Keratinocyte (primary cell): ENCODE measurements around the gene HAP1. TPM values are rescaled to one million over a fixed set of nuclear protein-coding genes. Genes with fewer than 3 reads are reported as not detected.

Source experiments
- DNase-seq: peaks from one replicate; pipeline ENCODE4 v3.0.0-alpha.2; 2011; ENCODE audit warnings: low read depth, missing footprints, low spot score
- FAIRE-seq: peaks from 2 replicates; lab custom pipeline; 2011; peaks lifted over from hg19 to GRCh38; lab: Jason Lieb, UNC
- H2AFZ ChIP-seq: 2 replicates; pipeline ENCODE4 v1.6.0; 2012; ENCODE audit warnings: low read length, control low read depth, inconsistent platforms; ENCODE audit not compliant: control insufficient read depth
- H3K27ac ChIP-seq: 2 replicates; pipeline ENCODE4 v1.5.1; 2011; ENCODE audit warnings: low read length; ENCODE audit not compliant: control insufficient read depth, insufficient read depth
- H3K27me3 ChIP-seq: 3 replicates; pipeline ENCODE4 v1.6.0; 2011; ENCODE audit warnings: low read length; ENCODE audit not compliant: control insufficient read depth, insufficient read depth; ENCODE audit errors: extremely low read depth
- H3K36me3 ChIP-seq, 2 experiments: 2 replicates in 1 of 2; 3 replicates in 1 of 2; pipeline ENCODE4 v1.5.1; 2011; ENCODE audit warnings: low read length in 2 of 2, mild to moderate bottlenecking in 1 of 2; ENCODE audit not compliant: control insufficient read depth in 2 of 2, insufficient read depth in 2 of 2; ENCODE audit errors: extremely low read depth in 1 of 2
- H3K4me1 ChIP-seq: 3 replicates; pipeline ENCODE4 v1.5.1; 2011; ENCODE audit warnings: low read length; ENCODE audit not compliant: control insufficient read depth, insufficient read depth; ENCODE audit errors: extremely low read depth
- H3K4me2 ChIP-seq: 3 replicates; pipeline ENCODE4 v1.6.0; 2011; ENCODE audit warnings: low read depth, low read length; ENCODE audit not compliant: control insufficient read depth, insufficient read depth; ENCODE audit errors: extremely low read depth
- H3K4me3 ChIP-seq, 3 experiments: fragments of 200-600 bp in 1 of 3; sonication (generic) in 1 of 3; 2 replicates in 2 of 3; 3 replicates in 1 of 3; pipeline ENCODE4 v1.5.1; 2011 to 2016; ENCODE audit warnings: low read length in 3 of 3, mild to moderate bottlenecking in 3 of 3, control low read depth in 2 of 3, inconsistent platforms in 1 of 3, low read depth in 1 of 3, mixed read lengths in 1 of 3, mixed run types in 1 of 3, moderate library complexity in 1 of 3; ENCODE audit not compliant: control insufficient read depth in 2 of 3, insufficient read depth in 2 of 3; ENCODE audit errors: extremely low read depth in 1 of 3
- H3K79me2 ChIP-seq: 2 replicates; pipeline ENCODE4 v1.6.0; 2012; ENCODE audit warnings: low read length; ENCODE audit not compliant: control insufficient read depth, insufficient read depth
- H3K9ac ChIP-seq: 3 replicates; pipeline ENCODE4 v1.6.0; 2011; ENCODE audit warnings: low read length; ENCODE audit not compliant: control insufficient read depth, insufficient read depth; ENCODE audit errors: extremely low read depth
- H3K9me1 ChIP-seq: 3 replicates; pipeline ENCODE4 v1.6.0; 2011; ENCODE audit warnings: low read length; ENCODE audit not compliant: control insufficient read depth, insufficient read depth; ENCODE audit errors: extremely low read depth
- H3K9me3 ChIP-seq: 2 replicates; pipeline ENCODE4 v1.5.1; 2012; ENCODE audit warnings: low read depth, low read length; ENCODE audit not compliant: control insufficient read depth
- H4K20me1 ChIP-seq: 3 replicates; pipeline ENCODE4 v1.6.0; 2011; ENCODE audit warnings: low read length; ENCODE audit not compliant: control insufficient read depth, insufficient read depth; ENCODE audit errors: extremely low read depth
- EZH2 ChIP-seq: IDR thresholded peaks from one replicate; pipeline ENCODE4 v1.6.1; 2012; ENCODE audit warnings: inconsistent platforms, mild to moderate bottlenecking, low read length, moderate library complexity
- dilution Hi-C: fragments of 300-500 bp; cut with MboI; formaldehyde crosslinking; loops from one replicate; pipeline ENCODE4 v1.7.0; 2020; ENCODE audit warnings: low sequenced_read_pairs; ENCODE audit not compliant: extremely low pct_ligation_motif_present
- polyA plus RNA-seq, 5 experiments: library from polyadenylated mRNA; depleted of rRNA in 3 of 5; stranded (reverse) in 3 of 5; stranded (forward) in 1 of 5; unstranded in 1 of 5; fragments of >200 nt; gene quantifications; 1 replicate in 1 of 5; 2 replicates in 3 of 5; 3 replicates in 1 of 5; pipeline versions ENCODE4 v1.2.1 to v1.2.3, GENCODE V29; 2011 to 2012; ENCODE audit warnings: missing spikeins in 2 of 5, low read depth in 1 of 5, low replicate concordance in 1 of 5
- TF ChIP-seq, protein P1 (sequence below), 3 experiments: IDR thresholded peaks in 1 of 3; conservative IDR thresholded peaks in 1 of 3; optimal IDR thresholded peaks in 1 of 3; 2 replicates in 2 of 3; 3 replicates in 1 of 3; pipeline versions ENCODE3 to v1.5.1; 2011; ENCODE audit warnings: low read length in 3 of 3, mild to moderate bottlenecking in 3 of 3, moderate library complexity in 2 of 3, control low read depth in 1 of 3, inconsistent platforms in 1 of 3; ENCODE audit not compliant: insufficient read depth in 2 of 3; ENCODE audit errors: extremely low read depth in 1 of 3

Gene HAP1
- polyA plus RNA-seq, 1 donor (not counting 4 experiments of a cell fraction or from before 2014, with no cell fraction given), result 1.6 TPM

GRCh38 chr17:41722231-41722630, 12.2 kb downstream of the HAP1 start:
- DNase-seq, result no peak
- H3K79me2 ChIP-seq, result no peaks in the 10 kb centered on the region
- H4K20me1 ChIP-seq, result no peaks in the 10 kb centered on the region
- no peaks in the 10 kb centered on the region for H3K9me1 ChIP-seq
- H3K36me3 ChIP-seq, result no peaks in the 10 kb centered on the region
- H3K4me2 ChIP-seq, result no peak overlapping the region
- no peak overlapping the region for H3K27ac ChIP-seq
- H3K9me3 ChIP-seq, result no peaks in the 10 kb centered on the region
- no peak overlapping the region for H2AFZ ChIP-seq
- no peaks in the 10 kb centered on the region for H3K27me3 ChIP-seq
- H3K4me3 ChIP-seq, result no peak overlapping the region
- H3K9ac ChIP-seq, result no peak overlapping the region
- FAIRE-seq, result no peak
- H3K4me1 ChIP-seq, result peaks cover 15% of the 10 kb centered on the region
- dilution Hi-C loops, result no loop called here
- TF ChIP-seq, protein P1, sequence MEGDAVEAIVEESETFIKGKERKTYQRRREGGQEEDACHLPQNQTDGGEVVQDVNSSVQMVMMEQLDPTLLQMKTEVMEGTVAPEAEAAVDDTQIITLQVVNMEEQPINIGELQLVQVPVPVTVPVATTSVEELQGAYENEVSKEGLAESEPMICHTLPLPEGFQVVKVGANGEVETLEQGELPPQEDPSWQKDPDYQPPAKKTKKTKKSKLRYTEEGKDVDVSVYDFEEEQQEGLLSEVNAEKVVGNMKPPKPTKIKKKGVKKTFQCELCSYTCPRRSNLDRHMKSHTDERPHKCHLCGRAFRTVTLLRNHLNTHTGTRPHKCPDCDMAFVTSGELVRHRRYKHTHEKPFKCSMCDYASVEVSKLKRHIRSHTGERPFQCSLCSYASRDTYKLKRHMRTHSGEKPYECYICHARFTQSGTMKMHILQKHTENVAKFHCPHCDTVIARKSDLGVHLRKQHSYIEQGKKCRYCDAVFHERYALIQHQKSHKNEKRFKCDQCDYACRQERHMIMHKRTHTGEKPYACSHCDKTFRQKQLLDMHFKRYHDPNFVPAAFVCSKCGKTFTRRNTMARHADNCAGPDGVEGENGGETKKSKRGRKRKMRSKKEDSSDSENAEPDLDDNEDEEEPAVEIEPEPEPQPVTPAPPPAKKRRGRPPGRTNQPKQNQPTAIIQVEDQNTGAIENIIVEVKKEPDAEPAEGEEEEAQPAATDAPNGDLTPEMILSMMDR (optimal IDR thresholded peaks at IDR 0.05 in 1 of 3, IDR thresholded peaks at IDR 0.05 in 1 of 3, conservative IDR thresholded peaks at IDR 0.05 in 1 of 3; ENCODE audit: extremely low read depth in 1 of 3, insufficient read depth in 2 of 3, low read length in 3 of 3), result no peak
- TF ChIP-seq EZH2, result no peak

GRCh38 chr17:41718287-41718645, 16.2 kb downstream of the HAP1 start:
- no peaks in the 10 kb centered on the region for H3K9me1 ChIP-seq
- H3K4me3 ChIP-seq, result peak overlapping the region in 1 of 3 experiments; percentile 19
- peak; percentile 23 for FAIRE-seq
- peak overlapping the region; percentile 39 for H3K9ac ChIP-seq
- no peak for DNase-seq
- dilution Hi-C loops, result no loop called here
- H4K20me1 ChIP-seq, result no peaks in the 10 kb centered on the region
- peak overlapping the region; percentile 63 for H2AFZ ChIP-seq
- TF ChIP-seq, protein P1 (optimal IDR thresholded peaks at IDR 0.05 in 1 of 3, IDR thresholded peaks at IDR 0.05 in 1 of 3, conservative IDR thresholded peaks at IDR 0.05 in 1 of 3; ENCODE audit: extremely low read depth in 1 of 3, insufficient read depth in 2 of 3, low read length in 3 of 3), result no peak
- TF ChIP-seq EZH2, result no peak
- H3K4me2 ChIP-seq, result peak overlapping the region; percentile 83
- no peaks in the 10 kb centered on the region for H3K79me2 ChIP-seq
- no peaks in the 10 kb centered on the region for H3K9me3 ChIP-seq
- peaks cover 20% of the 10 kb centered on the region for H3K4me1 ChIP-seq
- H3K36me3 ChIP-seq, result no peaks in the 10 kb centered on the region
- peak overlapping the region; percentile 64 for H3K27ac ChIP-seq
- no peaks in the 10 kb centered on the region for H3K27me3 ChIP-seq
